ENCODE data around the gene RRP1B.

The RRP1B gene

GRCh38 chr21:43690346-43690745 lies 31.0 kb downstream of the RRP1B start:
- TF ChIP-seq, protein P1, sequence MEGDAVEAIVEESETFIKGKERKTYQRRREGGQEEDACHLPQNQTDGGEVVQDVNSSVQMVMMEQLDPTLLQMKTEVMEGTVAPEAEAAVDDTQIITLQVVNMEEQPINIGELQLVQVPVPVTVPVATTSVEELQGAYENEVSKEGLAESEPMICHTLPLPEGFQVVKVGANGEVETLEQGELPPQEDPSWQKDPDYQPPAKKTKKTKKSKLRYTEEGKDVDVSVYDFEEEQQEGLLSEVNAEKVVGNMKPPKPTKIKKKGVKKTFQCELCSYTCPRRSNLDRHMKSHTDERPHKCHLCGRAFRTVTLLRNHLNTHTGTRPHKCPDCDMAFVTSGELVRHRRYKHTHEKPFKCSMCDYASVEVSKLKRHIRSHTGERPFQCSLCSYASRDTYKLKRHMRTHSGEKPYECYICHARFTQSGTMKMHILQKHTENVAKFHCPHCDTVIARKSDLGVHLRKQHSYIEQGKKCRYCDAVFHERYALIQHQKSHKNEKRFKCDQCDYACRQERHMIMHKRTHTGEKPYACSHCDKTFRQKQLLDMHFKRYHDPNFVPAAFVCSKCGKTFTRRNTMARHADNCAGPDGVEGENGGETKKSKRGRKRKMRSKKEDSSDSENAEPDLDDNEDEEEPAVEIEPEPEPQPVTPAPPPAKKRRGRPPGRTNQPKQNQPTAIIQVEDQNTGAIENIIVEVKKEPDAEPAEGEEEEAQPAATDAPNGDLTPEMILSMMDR (IDR thresholded peaks at IDR 0.05; ENCODE audit: poor library complexity, severe bottlenecking): no peak
- H3K4me1 ChIP-seq (ENCODE audit: insufficient read depth, poor library complexity, severe bottlenecking): no peaks in the 10 kb centered on the region
- no peak overlapping the region for H3K4me3 ChIP-seq (ENCODE audit: severe bottlenecking)
- H3K36me3 ChIP-seq (ENCODE audit: low read depth): peaks cover 87% of the 10 kb centered on the region
- DNase-seq (ENCODE audit: low spot score) (no peak), ATAC-seq (ENCODE audit: low read depth) (no peak)
- H3K27ac ChIP-seq (ENCODE audit: poor library complexity, severe bottlenecking): no peak overlapping the region
- H3K27me3 ChIP-seq (ENCODE audit: insufficient read depth, poor library complexity, severe bottlenecking): no peaks in the 10 kb centered on the region
- no peaks in the 10 kb centered on the region for H3K9me3 ChIP-seq (ENCODE audit: severe bottlenecking)

GRCh38 chr21:43691086-43691795 lies 31.9 kb downstream of the RRP1B start:
- DNase-seq (ENCODE audit: low spot score) (no peak), ATAC-seq (ENCODE audit: low read depth) (no peak)
- no peaks in the 10 kb centered on the region for H3K4me1 ChIP-seq (ENCODE audit: insufficient read depth, poor library complexity, severe bottlenecking)
- no peak overlapping the region for H3K4me3 ChIP-seq (ENCODE audit: severe bottlenecking)
- H3K9me3 ChIP-seq (ENCODE audit: severe bottlenecking): no peaks in the 10 kb centered on the region
- TF ChIP-seq, protein P1 (IDR thresholded peaks at IDR 0.05; ENCODE audit: poor library complexity, severe bottlenecking): no peak
- no peak overlapping the region for H3K27ac ChIP-seq (ENCODE audit: poor library complexity, severe bottlenecking)
- no peaks in the 10 kb centered on the region for H3K27me3 ChIP-seq (ENCODE audit: insufficient read depth, poor library complexity, severe bottlenecking)
- H3K36me3 ChIP-seq (ENCODE audit: low read depth): peaks cover 87% of the 10 kb centered on the region

DNA sequence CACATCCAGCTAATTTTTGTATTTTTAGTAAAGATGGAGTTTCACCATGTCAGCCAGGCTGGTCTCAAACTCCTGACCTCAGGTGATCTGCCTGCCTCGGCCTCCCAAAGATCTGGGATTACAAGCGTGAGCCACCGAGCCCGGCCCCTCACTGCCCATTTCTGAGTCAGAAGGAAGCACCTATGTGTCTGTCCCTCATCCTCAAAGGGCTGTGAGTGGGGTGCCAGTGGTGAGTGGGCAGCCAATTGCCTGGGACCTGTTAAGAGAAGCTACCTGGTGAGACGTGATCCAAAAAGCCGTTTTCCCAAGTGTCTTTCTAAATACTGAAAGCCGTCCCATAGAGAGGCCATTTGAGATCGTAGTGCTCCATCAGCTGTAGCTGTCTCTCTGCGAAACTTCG lies 32.4 kb downstream of the RRP1B start:
- no peaks in the 10 kb centered on the region for H3K9me3 ChIP-seq (ENCODE audit: severe bottlenecking)
- H3K27ac ChIP-seq (ENCODE audit: poor library complexity, severe bottlenecking): no peak overlapping the region
- no peak overlapping the region for H3K4me3 ChIP-seq (ENCODE audit: severe bottlenecking)
- DNase-seq (ENCODE audit: low spot score) (no peak), ATAC-seq (ENCODE audit: low read depth) (no peak)
- peaks cover 83% of the 10 kb centered on the region for H3K36me3 ChIP-seq (ENCODE audit: low read depth)
- no peaks in the 10 kb centered on the region for H3K27me3 ChIP-seq (ENCODE audit: insufficient read depth, poor library complexity, severe bottlenecking)
- no peaks in the 10 kb centered on the region for H3K4me1 ChIP-seq (ENCODE audit: insufficient read depth, poor library complexity, severe bottlenecking)
- TF ChIP-seq, protein P1 (IDR thresholded peaks at IDR 0.05; ENCODE audit: poor library complexity, severe bottlenecking): no peak

GRCh38 chr21:43692949-43693348 lies 33.6 kb downstream of the RRP1B start:
- Histone ChIP-seq H3K4me3 (ENCODE audit: severe bottlenecking) (no peak overlapping the region), H3K27me3 (ENCODE audit: insufficient read depth, poor library complexity, severe bottlenecking) (no peaks in the 10 kb centered on the region), H3K36me3 (ENCODE audit: low read depth) (peaks cover 74% of the 10 kb centered on the region), H3K27ac (ENCODE audit: poor library complexity, severe bottlenecking) (no peak overlapping the region), H3K4me1 (ENCODE audit: insufficient read depth, poor library complexity, severe bottlenecking) (no peaks in the 10 kb centered on the region), H3K9me3 (ENCODE audit: severe bottlenecking) (no peaks in the 10 kb centered on the region)
- TF ChIP-seq, protein P1 (IDR thresholded peaks at IDR 0.05; ENCODE audit: poor library complexity, severe bottlenecking): no peak
- DNase-seq (ENCODE audit: low spot score) (no peak), ATAC-seq (ENCODE audit: low read depth) (peak; percentile 40; the same call in 2 of the 3 replicates)

GRCh38 chr21:43693981-43694380 lies 34.6 kb downstream of the RRP1B start:
- Histone ChIP-seq H3K36me3 (ENCODE audit: low read depth) (peaks cover 64% of the 10 kb centered on the region), H3K4me3 (ENCODE audit: severe bottlenecking) (no peak overlapping the region), H3K27ac (ENCODE audit: poor library complexity, severe bottlenecking) (no peak overlapping the region), H3K9me3 (ENCODE audit: severe bottlenecking) (no peaks in the 10 kb centered on the region), H3K27me3 (ENCODE audit: insufficient read depth, poor library complexity, severe bottlenecking) (no peaks in the 10 kb centered on the region), H3K4me1 (ENCODE audit: insufficient read depth, poor library complexity, severe bottlenecking) (no peaks in the 10 kb centered on the region)
- DNase-seq (ENCODE audit: low spot score) (no peak), ATAC-seq (ENCODE audit: low read depth) (no peak)
- TF ChIP-seq, protein P1 (IDR thresholded peaks at IDR 0.05; ENCODE audit: poor library complexity, severe bottlenecking): no peak

Data from RWPE2 (cell line).